Measurements from ENCODE around the gene GNPDA1. TPM values are rescaled to one million over a fixed set of nuclear protein-coding genes. Genes with fewer than 3 reads are reported as not detected.
A peak's percentile ranks its signal among the peaks of the same experiment; 100 is the strongest.

GNPDA1 gene
- 40.1 and 67.1 TPM in 2 replicates for total RNA-seq

GRCh38 chr5:142012792-142013388 lies at the start of gene GNPDA1:
TSS of gene GNPDA1 (minus strand) at chr5:142013027. CDS start at chr5:142012035, 992 bp downstream.
- no peak for TF ChIP-seq CTCF (IDR thresholded peaks at IDR 0.05; ENCODE audit: insufficient read depth, low read length, severe bottlenecking)
- no peak for FAIRE-seq
- Histone ChIP-seq H3K27me3 (ENCODE audit: control insufficient read depth, insufficient read depth, low read length) (no peaks in the 10 kb centered on the region), H3K36me3 (ENCODE audit: control insufficient read depth, insufficient read depth, low read length) (peaks cover 1% of the 10 kb centered on the region), H3K4me3 (ENCODE audit: low read depth, low read length) (peak within 1 kb of the TSS; percentile 81)
- DNase-seq (ENCODE audit: low read depth) = peak; percentile 53

GRCh38 chr5:142059304-142059940 lies 46.6 kb upstream of the GNPDA1 start:
- no peaks in the 10 kb centered on the region for H3K27me3 ChIP-seq (ENCODE audit: control insufficient read depth, insufficient read depth, low read length)
- no peaks in the 10 kb centered on the region for H3K36me3 ChIP-seq (ENCODE audit: control insufficient read depth, insufficient read depth, low read length)
- H3K4me3 ChIP-seq (ENCODE audit: low read depth, low read length) = no peak overlapping the region
- no peak for TF ChIP-seq CTCF (IDR thresholded peaks at IDR 0.05; ENCODE audit: insufficient read depth, low read length, severe bottlenecking)
- no peak for DNase-seq (ENCODE audit: low read depth)
- no peak for FAIRE-seq

GRCh38 chr5:142057697-142058056 lies 44.9 kb upstream of the GNPDA1 start:
- H3K4me3 ChIP-seq (ENCODE audit: low read depth, low read length) = no peak overlapping the region
- no peak for TF ChIP-seq CTCF (IDR thresholded peaks at IDR 0.05; ENCODE audit: insufficient read depth, low read length, severe bottlenecking)
- no peaks in the 10 kb centered on the region for H3K36me3 ChIP-seq (ENCODE audit: control insufficient read depth, insufficient read depth, low read length)
- peak; percentile 74 for DNase-seq (ENCODE audit: low read depth)
- no peaks in the 10 kb centered on the region for H3K27me3 ChIP-seq (ENCODE audit: control insufficient read depth, insufficient read depth, low read length)
- FAIRE-seq = no peak

GRCh38 chr5:142056816-142057696 lies 44.2 kb upstream of the GNPDA1 start:
- Histone ChIP-seq H3K36me3 (ENCODE audit: control insufficient read depth, insufficient read depth, low read length) (no peaks in the 10 kb centered on the region), H3K27me3 (ENCODE audit: control insufficient read depth, insufficient read depth, low read length) (no peaks in the 10 kb centered on the region), H3K4me3 (ENCODE audit: low read depth, low read length) (no peak overlapping the region)
- no peak for FAIRE-seq
- no peak for DNase-seq (ENCODE audit: low read depth)
- no peak for TF ChIP-seq CTCF (IDR thresholded peaks at IDR 0.05; ENCODE audit: insufficient read depth, low read length, severe bottlenecking)

GRCh38 chr5:142055301-142055700 lies 42.5 kb upstream of the GNPDA1 start:
- H3K36me3 ChIP-seq (ENCODE audit: control insufficient read depth, insufficient read depth, low read length) = no peaks in the 10 kb centered on the region
- no peak overlapping the region for H3K4me3 ChIP-seq (ENCODE audit: low read depth, low read length)
- DNase-seq (ENCODE audit: low read depth) (no peak), FAIRE-seq (no peak)
- no peaks in the 10 kb centered on the region for H3K27me3 ChIP-seq (ENCODE audit: control insufficient read depth, insufficient read depth, low read length)
- TF ChIP-seq CTCF (IDR thresholded peaks at IDR 0.05; ENCODE audit: insufficient read depth, low read length, severe bottlenecking) = no peak
